GM18951 (cell line): ENCODE results near the gene SRGAP3.

Experiments
- POLR2A ChIP-seq: IDR thresholded peaks from 4 replicates; pipeline ENCODE4 v1.6.1; 2011; ENCODE audit warnings: mild to moderate bottlenecking; ENCODE audit not compliant: insufficient read length, insufficient read depth; ENCODE audit errors: extremely low read depth
- in situ Hi-C: fragments of 300-500 bp; cut with MboI; formaldehyde crosslinking; loops from one replicate; pipeline ENCODE4 v1.12.0; 2022; ENCODE audit warnings: low sequenced_read_pairs, mixed read lengths, inconsistent platforms; ENCODE audit not compliant: unreplicated experiment

Gene SRGAP3

GRCh38 chr3:8996681-8997121 is 252.7 kb downstream of the SRGAP3 start:
- no peak for TF ChIP-seq POLR2A
- in situ Hi-C loops, result no loop called here

DNA sequence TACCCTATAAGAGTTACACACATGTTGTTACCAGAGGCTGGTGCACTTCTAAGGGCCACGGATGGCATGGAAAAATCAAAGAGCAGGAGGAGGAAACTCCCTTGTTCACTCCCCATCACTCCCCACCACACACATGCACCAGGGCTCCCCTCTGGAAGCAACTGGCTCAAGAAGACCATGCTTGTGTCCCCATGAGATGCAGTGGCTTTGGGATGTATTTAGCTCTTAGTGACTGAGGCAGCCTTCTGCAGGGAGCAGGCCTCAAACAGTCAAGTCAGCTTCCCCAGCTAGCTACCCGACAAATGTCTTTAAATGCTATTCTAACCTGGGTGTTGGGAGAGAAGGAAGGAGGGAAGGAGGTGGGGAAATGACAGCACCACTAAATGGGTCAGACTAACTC is 253.2 kb downstream of the SRGAP3 start:
- TF ChIP-seq POLR2A, result no peak
- in situ Hi-C loops, result no loop called here

DNA sequence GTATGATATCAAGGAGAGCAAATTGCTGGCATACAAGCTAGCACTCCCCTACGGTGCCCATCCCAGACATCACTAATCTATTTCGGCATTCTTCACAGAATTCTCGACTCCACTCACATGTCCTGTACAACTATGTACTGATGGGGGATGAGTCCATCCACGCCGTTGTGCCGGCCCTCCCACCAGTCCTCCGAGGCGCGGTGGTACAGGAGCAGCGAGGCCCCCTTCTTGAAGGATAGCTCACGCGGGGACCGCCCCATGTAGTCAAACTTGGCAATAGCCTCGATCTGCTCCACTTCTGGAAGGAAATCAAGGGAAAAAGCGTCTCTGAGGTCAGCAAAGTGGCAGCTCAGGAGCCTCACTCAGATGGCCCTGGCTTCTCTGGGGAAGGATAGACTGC is 255.2 kb downstream of the SRGAP3 start:
- no peak for TF ChIP-seq POLR2A
- in situ Hi-C loops, result no loop called here

GRCh38 chr3:8993331-8993730 is 256.1 kb downstream of the SRGAP3 start:
- TF ChIP-seq POLR2A, result no peak
- in situ Hi-C loops, result no loop called here

- in situ Hi-C loops, result no loop called here
- no peak for TF ChIP-seq POLR2A
These were observed 256.6 kb downstream of the SRGAP3 start for GRCh38 chr3:8992854-8993253.

- in situ Hi-C loops, result no loop called here
- TF ChIP-seq POLR2A, result no peak
These were observed 257.2 kb downstream of the SRGAP3 start for GRCh38 chr3:8992199-8992598.

DNA sequence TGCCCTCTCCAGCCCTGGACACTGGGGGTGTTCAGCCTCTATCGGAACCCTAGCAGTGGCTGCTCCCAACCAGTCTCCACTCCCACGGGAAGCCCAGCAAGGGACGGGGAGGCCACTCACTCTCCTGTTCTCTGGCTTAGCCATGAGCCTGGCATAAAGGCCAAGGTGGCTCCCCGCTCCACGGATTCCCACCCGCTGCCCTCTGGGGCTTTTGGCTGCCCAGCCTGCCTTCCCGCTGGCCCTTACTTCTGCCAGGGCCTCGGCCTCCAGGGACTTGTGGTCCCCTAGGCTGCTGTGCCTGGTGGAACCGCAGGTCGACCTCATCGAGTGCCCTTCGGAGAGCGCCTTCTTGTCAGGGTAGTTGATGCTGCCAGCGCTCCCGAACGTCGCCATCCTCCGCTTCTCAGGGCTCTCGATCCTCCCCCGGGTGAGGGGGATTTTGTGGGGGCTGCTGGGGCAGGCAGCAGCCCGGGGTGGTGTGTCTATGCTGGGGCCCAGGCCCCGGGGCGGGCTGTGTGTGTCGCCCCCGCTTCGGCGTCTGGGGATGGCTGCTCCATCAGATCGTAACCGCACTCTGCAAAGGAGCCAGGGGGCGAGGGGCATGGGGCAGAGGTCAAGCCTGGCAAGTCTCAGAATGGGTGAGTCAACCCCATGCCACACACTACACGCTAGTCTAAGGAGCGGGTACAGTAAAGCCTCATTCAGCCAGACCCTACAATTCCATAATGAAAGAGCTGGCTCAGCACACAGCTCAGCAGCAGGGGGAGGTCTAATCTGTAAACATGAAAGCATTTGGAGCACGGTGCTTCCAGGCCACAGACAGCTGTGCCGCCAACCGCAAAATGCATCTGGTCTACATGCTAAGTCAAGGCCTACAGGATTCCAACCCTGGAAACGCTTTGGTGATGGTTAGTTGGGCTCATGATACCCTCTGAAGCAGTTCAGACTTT is 258.9 kb downstream of the SRGAP3 start:
- in situ Hi-C loops, result no loop called here
- TF ChIP-seq POLR2A, result no peak

- TF ChIP-seq POLR2A, result no peak
- in situ Hi-C loops, result no loop called here
These were observed 260.5 kb downstream of the SRGAP3 start for GRCh38 chr3:8988791-8989558.

GRCh38 chr3:8988384-8988655 is 261.1 kb downstream of the SRGAP3 start:
- TF ChIP-seq POLR2A, result no peak
- in situ Hi-C loops, result no loop called here

DNA sequence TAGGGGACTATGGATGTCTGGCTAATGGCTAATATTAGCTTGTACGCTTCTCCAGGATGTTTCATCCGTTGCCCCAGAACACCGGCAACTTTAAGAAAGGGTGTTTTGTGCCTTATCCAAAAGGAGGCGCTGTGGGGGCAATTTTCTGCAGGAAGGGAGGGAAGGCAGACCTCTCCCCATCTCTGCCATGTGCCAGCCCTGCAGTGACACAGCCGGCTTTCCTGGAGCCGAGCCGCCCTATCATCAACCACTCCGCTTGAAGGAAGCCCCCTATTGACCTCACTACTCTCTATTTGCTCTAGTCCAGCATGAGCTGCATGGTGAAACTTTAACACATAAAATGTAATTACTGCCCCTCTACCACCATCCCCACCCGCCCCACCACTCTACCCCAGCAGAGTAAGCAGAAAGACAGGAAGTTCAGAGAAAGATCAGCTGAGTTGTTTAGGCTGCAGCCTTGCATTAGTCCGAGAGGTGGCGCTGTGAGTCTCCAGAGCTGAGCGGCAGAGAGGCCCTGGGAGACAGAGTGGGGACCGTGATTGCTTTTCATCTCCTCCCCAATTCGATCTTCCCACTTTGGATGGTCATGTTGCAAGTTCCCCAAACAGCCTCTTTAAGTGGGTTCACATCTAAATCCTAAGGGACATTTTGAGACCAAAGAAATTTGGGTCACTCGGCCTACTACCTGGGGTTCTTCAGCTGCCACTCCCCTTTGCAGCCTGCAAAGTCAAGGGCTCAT is 261.6 kb downstream of the SRGAP3 start:
- in situ Hi-C loops, result no loop called here
- TF ChIP-seq POLR2A, result no peak

GRCh38 chr3:8987226-8987625 is 262.2 kb downstream of the SRGAP3 start:
- TF ChIP-seq POLR2A, result no peak
- in situ Hi-C loops, result no loop called here

- TF ChIP-seq POLR2A, result no peak
- in situ Hi-C loops, result no loop called here
These were observed 262.7 kb downstream of the SRGAP3 start for GRCh38 chr3:8986741-8987140.

- TF ChIP-seq POLR2A, result no peak
- in situ Hi-C loops, result no loop called here
These were observed 263.6 kb downstream of the SRGAP3 start for GRCh38 chr3:8985876-8986275.
